HG03060 (cell line): ENCODE results near the gene TLN1.

Source experiments
- ATAC-seq: cut with Tn5 transposase; IDR thresholded peaks from one replicate; pipeline ENCODE4 v1.9.1; 2021; ENCODE audit warnings: low read depth, moderate number of reproducible peaks; ENCODE audit not compliant: unreplicated experiment

Gene TLN1

DNA sequence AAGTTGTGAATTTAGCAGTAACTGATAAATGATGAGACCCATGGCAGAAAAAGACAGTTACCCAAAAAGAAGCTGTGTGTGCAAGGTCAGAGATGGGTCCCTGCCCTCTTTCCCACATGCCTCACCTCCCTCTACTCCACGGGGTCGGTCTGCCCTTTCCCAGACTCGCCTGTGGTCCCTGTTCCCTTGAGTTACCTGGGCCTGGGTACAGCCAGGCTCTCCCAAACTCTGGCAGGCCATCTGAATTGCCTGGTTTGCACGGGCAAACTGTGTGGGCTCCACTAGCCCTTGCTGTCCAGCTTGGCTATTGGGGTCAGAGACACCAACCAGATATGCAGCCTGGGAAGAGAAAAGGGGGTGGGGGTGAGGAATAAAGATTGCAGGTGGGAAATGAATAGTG, 23.8 kb downstream of the TLN1 start:
- no peak for ATAC-seq

- ATAC-seq, result no peak
Measured at GRCh38 chr9:35706951-35707350, 25.0 kb downstream of the TLN1 start.

GRCh38 chr9:35705836-35706430, 26.1 kb downstream of the TLN1 start:
- no peak for ATAC-seq

- no peak for ATAC-seq
Measured at GRCh38 chr9:35705372-35705771, 26.6 kb downstream of the TLN1 start.

GRCh38 chr9:35703906-35704672, 27.9 kb downstream of the TLN1 start:
- no peak for ATAC-seq

DNA sequence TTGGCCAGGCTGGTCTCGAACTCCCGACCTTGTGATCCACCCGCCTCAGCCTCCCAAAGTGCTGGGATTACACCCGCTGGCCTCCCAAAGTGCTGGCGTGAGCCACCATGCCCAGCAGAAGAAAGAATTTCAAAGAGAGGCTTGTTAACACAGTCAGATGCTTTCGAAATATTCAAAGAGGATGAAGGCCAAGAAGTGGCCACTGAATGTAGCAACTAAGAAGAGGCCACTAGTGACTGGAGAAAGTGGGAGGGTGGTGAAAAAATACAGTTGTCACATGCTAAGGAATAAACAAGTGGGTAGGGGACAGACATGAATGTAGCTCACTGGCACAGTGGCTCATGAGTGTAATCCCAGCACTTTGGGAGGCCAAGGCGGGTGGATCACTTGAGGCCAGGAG, 29.3 kb downstream of the TLN1 start:
- ATAC-seq, result no peak

GRCh38 chr9:35700942-35701341, 31.1 kb downstream of the TLN1 start:
- ATAC-seq, result no peak

DNA sequence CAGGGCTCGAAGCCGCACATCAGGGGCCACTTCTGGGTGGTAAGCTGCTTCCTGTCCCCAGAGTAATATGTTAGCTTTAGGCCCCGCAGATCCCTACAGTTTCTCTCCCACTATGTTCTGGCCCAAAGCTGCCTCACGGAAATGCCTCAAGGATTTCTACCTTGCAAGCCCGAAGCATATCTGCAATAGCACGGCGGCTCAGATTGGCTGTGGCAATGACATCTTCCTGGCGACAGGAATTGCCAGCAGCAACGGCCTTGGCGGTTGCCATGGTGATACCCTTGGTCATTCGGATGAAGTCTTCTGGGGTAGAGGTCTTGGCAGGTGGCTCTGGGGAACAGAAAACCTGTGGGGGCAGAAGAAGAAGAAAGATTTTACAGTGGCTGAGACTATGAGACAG, 32.0 kb downstream of the TLN1 start:
- ATAC-seq, result no peak

GRCh38 chr9:35698231-35698630, 33.8 kb downstream of the TLN1 start:
- ATAC-seq, result no peak

- no peak for ATAC-seq
Measured at GRCh38 chr9:35697486-35697885, 34.5 kb downstream of the TLN1 start.

GRCh38 chr9:35696520-35697215, 35.3 kb downstream of the TLN1 start:
- ATAC-seq, result no peak

DNA sequence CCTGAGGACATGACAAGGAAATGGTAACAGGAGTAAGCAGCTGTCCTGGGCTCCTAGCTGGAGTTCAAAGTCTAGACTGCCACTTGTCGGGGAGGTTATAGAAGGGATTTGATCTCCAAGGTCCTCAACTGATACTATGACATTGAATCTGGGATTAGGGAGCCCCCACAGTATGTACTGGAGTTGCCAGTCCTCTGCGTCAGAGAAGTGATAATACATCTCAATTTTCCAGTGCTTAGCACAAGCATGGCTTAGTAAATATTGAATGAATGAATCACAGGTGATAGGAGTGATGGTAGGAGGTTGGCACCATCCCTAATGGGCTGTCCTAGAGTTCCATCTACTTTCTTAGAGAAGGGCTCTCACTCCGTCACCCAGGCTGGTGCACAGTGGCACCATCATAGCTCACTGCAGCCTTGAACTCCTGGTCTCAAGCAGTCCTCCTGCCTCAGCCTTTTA, 36.0 kb downstream of the TLN1 start:
- ATAC-seq, result no peak

- no peak for ATAC-seq
Measured at GRCh38 chr9:35691757-35692301, 40.2 kb downstream of the TLN1 start.

GRCh38 chr9:35691334-35691650, 40.7 kb downstream of the TLN1 start:
- ATAC-seq, result no peak

- no peak for ATAC-seq
Measured at GRCh38 chr9:35690614-35691333, 41.2 kb downstream of the TLN1 start.

- no peak for ATAC-seq
Measured at GRCh38 chr9:35690294-35690613, 41.7 kb downstream of the TLN1 start.

GRCh38 chr9:35689542-35690293, 42.3 kb downstream of the TLN1 start, which contains the start of gene TPM2:
Gene TPM2 (minus strand): TSS chr9:35689925. CDS start chr9:35689817, 108 bp downstream.
- no peak for ATAC-seq

- ATAC-seq, result no peak
Measured at GRCh38 chr9:35688558-35689541, 43.1 kb downstream of the TLN1 start.

GRCh38 chr9:35687972-35688557, 43.9 kb downstream of the TLN1 start:
- no peak for ATAC-seq
